CD4-positive, alpha-beta T cell treated with Interleukin-21 for 1 hour (primary cell): ENCODE measurements around the gene VWA8.
"Not testable (repeated sequence)": the region's sequence is repeated elsewhere in the genome, so short reads cannot be mapped to it uniquely, and the experiment has no call there.

Experiments
- DNase-seq: peaks from one replicate; pipeline ENCODE4 v3.0.0-alpha.2; 2020

Gene VWA8

DNA sequence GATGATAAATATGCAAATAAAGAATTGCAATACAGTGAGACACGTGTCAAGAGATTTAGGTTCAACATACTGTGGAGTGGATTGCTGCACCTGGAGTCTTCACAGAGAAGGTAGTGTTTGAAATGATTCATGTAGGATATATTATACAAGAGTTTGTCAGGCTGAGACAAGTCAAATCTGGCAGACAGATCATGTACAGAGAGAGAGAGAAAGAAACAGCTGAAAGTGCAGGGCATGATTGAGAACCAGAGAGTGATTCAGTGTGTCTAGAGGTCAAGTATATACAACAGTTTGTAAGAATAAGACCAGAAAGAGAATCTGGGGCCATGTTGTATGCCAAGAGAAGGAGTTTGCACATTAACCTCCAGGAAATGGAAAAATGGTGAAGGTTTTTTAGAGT lies 2.1 kb upstream of the VWA8 start:
- no peak for DNase-seq

- no peak for DNase-seq
Observed at GRCh38 chr13:41961466-41961760, 504 bp upstream of the VWA8 start.

DNA sequence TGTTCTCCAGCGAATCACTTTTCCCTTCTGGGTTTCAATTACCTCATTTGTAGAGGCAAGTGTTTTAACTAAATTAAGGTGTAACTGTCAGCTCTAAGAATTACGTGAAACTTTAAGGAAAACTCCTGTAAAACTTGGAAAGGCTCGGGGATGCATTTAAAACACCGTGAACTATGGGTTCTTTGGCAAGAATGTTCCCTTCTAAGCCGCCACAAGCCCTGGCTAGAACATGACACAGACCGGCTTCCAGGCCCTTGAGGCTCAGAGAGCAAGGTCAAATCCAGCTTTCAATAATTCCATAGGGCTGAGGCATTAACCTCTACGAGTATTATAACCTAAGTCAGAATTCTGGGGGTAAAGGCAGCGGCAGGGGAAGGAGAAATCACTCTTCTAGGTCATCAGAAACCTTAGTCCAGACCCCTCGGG lies 685 bp downstream of the VWA8 start:
- no peak for DNase-seq

GRCh38 chr13:41956272-41956671 lies 4.6 kb downstream of the VWA8 start:
- DNase-seq, result no peak

DNA sequence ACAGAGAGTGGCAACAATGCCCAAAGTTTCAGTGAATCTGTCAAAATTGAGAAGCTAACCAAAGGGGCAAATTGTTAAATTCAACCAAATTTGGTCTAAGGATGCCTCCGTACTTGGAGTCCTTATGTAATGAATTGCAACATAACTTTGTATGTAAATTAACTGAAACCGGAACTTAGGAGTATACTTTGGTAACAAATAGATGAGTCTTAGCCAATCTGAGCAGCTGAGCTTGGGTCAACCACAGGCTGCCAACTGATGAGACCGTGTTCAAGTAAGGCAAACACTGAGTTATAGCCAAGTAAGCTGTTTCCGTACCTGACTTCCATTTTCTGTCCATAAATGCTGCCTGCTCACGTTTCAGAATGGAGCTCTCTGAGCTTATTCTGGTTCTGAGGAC lies 5.3 kb downstream of the VWA8 start:
- no peak for DNase-seq

GRCh38 chr13:41954226-41954625 lies 6.7 kb downstream of the VWA8 start:
- no peak for DNase-seq

DNA sequence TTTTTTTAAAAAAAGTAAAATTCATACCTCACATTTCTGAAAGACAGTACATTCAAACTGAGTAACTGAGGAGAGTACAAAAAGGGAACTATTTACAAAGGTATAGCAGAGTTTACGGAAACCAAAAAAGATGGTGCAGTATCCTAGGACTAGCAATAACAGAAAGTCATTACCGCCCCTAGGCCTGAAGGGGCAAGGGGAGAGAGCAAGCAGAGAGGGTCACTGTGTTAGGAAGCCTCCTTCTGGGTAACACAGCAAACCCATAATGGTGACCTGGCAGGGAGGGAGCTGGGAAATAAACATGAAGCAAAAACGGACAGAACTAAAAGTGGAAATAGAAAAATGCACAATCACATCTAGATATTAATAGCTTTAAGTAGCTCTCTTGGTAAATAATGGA lies 8.2 kb downstream of the VWA8 start:
- DNase-seq, result no peak

- DNase-seq, result not testable (repeated sequence)
Observed at GRCh38 chr13:41949104-41949503, 11.8 kb downstream of the VWA8 start.

GRCh38 chr13:41945926-41946325 lies 15.0 kb downstream of the VWA8 start:
- DNase-seq, result no peak

DNA sequence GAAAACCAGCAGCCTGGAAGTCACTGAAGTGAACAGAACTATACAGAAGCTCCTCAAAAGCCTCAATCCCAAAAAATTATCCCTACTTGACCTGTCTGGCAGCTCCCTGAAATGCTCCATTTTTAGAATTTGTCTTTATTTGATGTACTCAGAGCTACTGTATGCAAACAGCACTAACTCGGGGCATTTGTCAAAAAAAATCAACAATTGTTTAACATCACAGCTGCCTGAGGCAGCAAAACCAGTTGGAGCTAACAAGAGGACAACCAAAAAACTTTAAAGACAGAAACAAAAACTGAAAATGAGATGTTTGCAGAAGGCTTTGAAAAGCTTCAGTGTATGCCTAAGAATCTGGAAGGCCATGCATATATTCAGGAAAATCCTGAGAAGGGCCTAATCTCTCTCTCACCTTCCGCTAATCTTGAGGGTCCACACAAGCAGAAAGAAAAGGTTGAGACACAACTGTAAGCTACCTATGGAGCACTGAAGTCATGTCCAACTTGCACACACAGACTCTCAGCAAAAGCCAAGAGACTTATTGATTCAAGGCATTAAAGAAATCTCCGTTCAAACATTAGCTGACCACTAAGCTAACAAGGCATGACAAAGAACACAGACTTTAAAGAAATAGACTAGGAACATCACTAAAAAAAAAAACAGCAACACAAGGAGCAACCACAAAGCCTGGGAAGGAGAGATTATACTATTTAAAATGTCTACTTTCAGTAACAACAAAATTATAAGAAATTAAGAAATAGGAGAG lies 16.1 kb downstream of the VWA8 start:
- no peak for DNase-seq

DNA sequence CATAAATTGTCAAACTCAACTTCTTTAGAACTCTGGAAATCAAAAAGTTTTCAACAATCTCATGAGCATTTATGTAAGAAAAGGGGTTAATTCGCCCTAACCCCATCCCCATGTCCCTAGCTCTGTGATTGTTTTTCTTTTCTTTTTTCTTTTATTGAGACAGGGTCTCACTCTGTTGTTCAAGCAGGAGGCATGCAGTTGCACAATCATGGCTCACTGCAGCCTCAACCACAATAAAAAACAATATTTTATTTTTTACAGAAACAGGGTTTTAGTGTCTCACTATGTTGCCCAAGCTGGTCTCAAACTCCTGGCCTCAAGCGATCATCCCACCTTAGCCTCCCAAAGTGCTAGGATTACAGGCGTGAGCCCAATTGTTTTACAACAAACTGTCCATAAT lies 16.7 kb downstream of the VWA8 start:
- DNase-seq, result no peak

DNA sequence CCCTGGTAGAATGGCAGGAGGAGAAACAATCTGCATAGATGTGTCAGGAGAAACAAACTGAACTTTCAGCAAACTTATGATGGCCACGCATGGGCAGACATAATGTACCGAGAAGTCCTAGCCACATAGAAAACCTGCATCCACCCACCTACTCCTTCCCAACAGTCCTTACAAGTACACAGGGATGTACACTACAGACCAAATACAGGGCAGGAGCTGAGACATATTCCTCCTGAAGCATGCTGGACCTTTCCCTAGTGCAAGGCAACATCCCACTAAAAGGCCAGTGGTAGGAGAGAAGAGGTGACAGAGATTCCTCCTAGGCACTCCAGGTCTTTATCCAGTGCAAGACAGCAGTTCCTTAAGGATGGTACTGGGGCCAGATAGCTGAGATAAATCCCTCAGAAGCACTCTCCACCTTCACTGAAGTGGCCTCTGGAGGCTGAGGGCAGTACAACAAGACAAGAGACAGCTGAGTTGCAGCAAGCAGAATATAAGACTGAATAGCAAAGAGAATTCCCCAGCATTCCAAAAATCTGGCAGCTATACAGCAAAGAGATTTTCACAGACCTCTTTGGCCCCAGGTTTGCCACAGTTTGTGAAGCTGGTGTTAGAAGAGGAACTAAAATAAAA lies 18.3 kb downstream of the VWA8 start:
- DNase-seq, result no peak

DNA sequence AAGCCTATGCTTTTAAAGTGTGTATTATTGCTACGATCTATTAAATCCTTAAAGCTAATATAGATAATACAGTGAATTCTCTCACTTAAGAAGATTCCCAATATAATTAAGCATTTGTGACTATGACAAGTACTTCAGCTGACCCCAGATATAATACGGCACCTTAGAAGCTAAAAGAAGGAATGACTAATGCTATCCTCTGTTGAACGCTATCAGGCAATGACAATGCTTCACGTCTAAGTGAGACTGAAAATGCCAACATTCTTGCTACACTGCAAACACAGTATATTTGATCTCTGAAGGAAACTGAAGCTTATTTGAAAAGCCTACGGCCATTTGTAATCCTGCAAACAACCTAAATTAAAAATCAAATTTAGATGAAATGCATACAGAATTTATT lies 19.7 kb downstream of the VWA8 start:
- no peak for DNase-seq

DNA sequence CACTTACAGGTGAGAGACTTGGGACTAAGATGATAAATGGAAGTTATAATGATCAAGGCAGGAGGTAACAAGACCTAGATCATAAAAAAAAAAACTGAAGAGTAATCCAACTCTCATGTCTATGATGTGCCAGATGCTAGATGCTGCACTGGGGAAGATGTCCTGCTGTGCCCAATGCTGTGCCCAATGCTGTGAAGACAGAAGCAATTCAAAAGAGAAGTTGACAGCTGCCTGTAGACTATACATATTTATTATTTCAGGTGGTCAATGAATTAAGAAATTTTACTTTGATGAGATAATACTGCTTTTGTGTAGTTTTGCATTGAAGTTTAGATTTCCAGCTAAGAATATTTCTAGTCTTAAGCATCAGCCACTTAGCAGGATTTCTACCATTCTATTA lies 21.5 kb downstream of the VWA8 start:
- no peak for DNase-seq

DNA sequence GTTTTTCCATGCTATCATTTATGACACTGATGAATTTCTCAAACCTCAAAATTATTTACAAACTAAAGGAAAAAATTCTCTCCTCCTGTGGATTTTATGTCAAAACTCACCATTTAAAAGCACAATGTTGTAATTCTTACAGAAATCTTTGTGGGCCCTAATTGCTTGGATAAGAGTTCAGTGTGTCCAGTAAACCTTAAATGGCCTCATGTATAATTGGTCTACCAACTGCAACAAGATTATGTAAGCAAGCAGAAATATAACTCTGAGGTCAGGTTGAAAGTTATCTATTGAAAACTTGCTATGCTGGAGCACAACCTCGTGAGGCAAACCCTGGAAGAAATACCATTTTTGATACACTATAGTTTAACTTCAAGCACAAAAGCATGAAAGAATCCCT lies 22.0 kb downstream of the VWA8 start:
- DNase-seq, result no peak

DNA sequence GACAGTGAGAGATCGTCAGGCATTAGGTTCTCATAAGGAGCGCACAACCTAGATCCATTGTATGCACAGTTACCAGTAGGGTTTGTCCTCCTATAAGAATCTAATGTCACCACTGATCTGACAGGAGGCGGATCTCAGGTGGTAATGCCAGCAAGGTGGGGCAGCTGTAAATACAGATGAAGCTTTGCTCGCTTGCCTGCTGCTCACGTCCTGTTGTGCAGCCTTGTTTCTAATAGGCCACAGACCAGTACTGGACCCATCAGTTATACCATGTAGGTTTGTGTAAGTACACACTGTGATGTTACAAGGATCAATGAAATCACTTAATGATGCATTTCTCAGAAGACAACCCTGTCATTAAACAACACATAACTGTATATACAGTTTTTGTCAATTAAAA lies 23.5 kb downstream of the VWA8 start:
- no peak for DNase-seq

GRCh38 chr13:41935501-41935900 lies 25.4 kb downstream of the VWA8 start:
- DNase-seq, result no peak

- DNase-seq, result no peak
Observed at GRCh38 chr13:41934994-41935393, 25.9 kb downstream of the VWA8 start.

GRCh38 chr13:41934120-41934519 lies 26.8 kb downstream of the VWA8 start:
- no peak for DNase-seq

- no peak for DNase-seq
Observed at GRCh38 chr13:41931337-41931736, 29.6 kb downstream of the VWA8 start.

- no peak for DNase-seq
Observed at GRCh38 chr13:41930154-41930553, 30.8 kb downstream of the VWA8 start.

DNA sequence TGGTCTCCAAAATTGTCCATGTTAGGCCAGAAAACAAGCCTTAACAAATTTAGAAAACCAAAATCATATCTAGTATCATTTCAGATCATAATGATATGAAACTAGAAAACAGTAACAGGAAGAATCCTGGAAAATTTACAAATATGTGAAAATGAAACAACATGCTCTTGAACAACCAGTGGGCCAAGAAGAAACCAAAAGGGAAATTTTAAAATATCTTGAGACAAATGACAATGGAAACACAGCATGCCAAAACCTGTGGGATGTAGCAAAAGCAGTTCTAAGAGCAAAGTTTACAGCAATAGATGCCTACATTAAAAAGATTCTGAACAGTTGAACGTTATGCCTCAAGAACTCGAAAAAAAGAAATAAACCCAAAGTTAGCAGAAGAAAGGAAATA lies 32.6 kb downstream of the VWA8 start:
- DNase-seq, result no peak

DNA sequence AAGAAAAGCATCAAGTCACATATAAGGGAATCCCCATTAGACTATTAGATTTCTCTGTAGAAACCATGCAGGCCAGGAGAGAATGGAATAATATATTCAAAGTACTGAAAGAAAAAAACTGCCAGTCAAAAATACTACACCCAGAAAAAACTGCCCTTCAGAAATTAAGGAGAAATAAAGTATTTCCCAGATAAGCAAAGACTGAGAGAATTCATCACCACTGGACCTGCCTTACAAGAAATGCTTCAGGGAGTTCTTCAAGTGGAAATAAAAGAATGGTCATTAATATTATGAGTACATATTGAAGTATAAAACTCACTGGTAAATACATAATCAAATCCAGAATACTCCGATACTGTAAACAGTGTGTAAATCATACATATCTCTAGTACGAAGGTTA lies 35.9 kb downstream of the VWA8 start:
- DNase-seq, result no peak

DNA sequence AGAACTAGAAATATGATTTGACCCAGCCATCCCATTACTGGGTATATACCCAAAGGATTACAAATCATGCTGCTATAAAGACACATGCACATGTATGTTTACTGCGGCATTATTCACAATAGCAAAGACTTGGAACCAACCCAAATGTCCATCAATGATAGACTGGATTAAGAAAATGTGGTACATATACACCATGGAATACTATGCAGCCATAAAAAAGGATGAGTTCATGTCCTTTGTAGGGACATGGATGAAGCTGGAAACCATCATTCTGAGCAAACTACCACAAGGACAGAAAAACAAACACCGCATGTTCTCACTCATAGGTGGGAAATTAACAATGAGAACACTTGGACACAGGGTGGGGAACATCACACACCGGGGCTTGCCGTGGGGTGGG lies 38.0 kb downstream of the VWA8 start:
- not testable (repeated sequence) for DNase-seq
